ENCODE measurements around the gene C11orf68. TPM values are rescaled to one million over a fixed set of nuclear protein-coding genes. Genes with fewer than 3 reads are reported as not detected.

Gene C11orf68
- total RNA-seq, 1 experiment from 2014 or later = 15.7 TPM

GRCh38 chr11:65921876-65922275 lies 3.0 kb upstream of the C11orf68 start:
- Histone ChIP-seq H3K23me2 (ENCODE audit: insufficient read length, low read depth, low read length, poor library complexity, severe bottlenecking) (peaks cover 11% of the 10 kb centered on the region), H3K9ac (ENCODE audit: extremely low read depth, insufficient read length, low read length) (no peak overlapping the region), H2BK5ac (ENCODE audit: insufficient read length, low read length) (no peak overlapping the region), H4K8ac (replicated peaks; ENCODE audit: insufficient read length, low read depth, low read length) (no peak overlapping the region), H2BK20ac (ENCODE audit: low read depth, low read length, poor library complexity, severe bottlenecking) (no peak overlapping the region), H3K56ac (ENCODE audit: insufficient read length, low read depth, low read length) (no peak overlapping the region), H3K9me3 (ENCODE audit: control insufficient read depth, low read depth, low read length) (no peaks in the 10 kb centered on the region), H3K79me2 (ENCODE audit: insufficient read depth, low read length) (no peaks in the 10 kb centered on the region), H3K27me3 (ENCODE audit: insufficient read depth, low read length) (no peaks in the 10 kb centered on the region), H3K79me1 (ENCODE audit: insufficient read depth, low read depth, low read length, poor library complexity, severe bottlenecking) (no peaks in the 10 kb centered on the region), H3K4me1 (ENCODE audit: insufficient read depth, low read length) (no peaks in the 10 kb centered on the region), H2BK12ac (ENCODE audit: insufficient read length, low read depth, low read length) (no peak overlapping the region), H2AK5ac (ENCODE audit: insufficient read length, low read length) (no peak overlapping the region), H2AFZ (ENCODE audit: low read length) (no peak overlapping the region), H4K91ac (ENCODE audit: insufficient read length, low read depth, low read length) (no peak overlapping the region), H3K18ac (ENCODE audit: insufficient read length, low read depth, low read length) (no peak overlapping the region), H4K20me1 (ENCODE audit: control insufficient read depth, insufficient read depth, insufficient read length) (no peaks in the 10 kb centered on the region), H2BK15ac (ENCODE audit: low read depth, low read length) (no peak overlapping the region), H3K4ac (ENCODE audit: low read depth, low read length) (no peak overlapping the region), H3T11ph (ENCODE audit: low read length) (no peak overlapping the region), H3K27ac (ENCODE audit: insufficient read length, low read depth, low read length) (no peak overlapping the region), H4K5ac (ENCODE audit: insufficient read length, low read depth, low read length) (no peak overlapping the region), H3K4me2 (ENCODE audit: insufficient read depth, insufficient read length, low read length) (no peak overlapping the region), H3K14ac (ENCODE audit: insufficient read depth, low read length) (no peak overlapping the region), H2BK120ac (ENCODE audit: low read depth, low read length, poor library complexity, severe bottlenecking) (no peak overlapping the region), H3K23ac (ENCODE audit: insufficient read length, low read depth, low read length) (no peak overlapping the region)
- WGBS (ENCODE audit: extremely low coverage, insufficient read length, low lambda C conversion rate) = no CpG with 5 or more reads among the region's 10 CpGs
- no peaks in the 10 kb centered on the region for H3K9me3 Mint-ChIP-seq
- H3K27ac Mint-ChIP-seq = peak overlapping the region in 1 of 3 experiments; percentile 48; a peak in 3 of 7 replicates
- no peaks in the 10 kb centered on the region for H3K27me3 Mint-ChIP-seq (ENCODE audit: low read depth)
- no peak for TF ChIP-seq CTCF (conservative IDR thresholded peaks at IDR 0.05)
- H3K4me1 Mint-ChIP-seq = peaks cover 6 to 18% of the 10 kb centered on the region in 2 experiments; a peak in 3 of 4 replicates
- no peak overlapping the region; a peak in 1 of 5 replicates for H3K4me3 Mint-ChIP-seq
- H3K36me3 Mint-ChIP-seq (ENCODE audit: insufficient read depth in 1 of 3, low read depth in 3 of 3) = peaks cover 1 to 23% (median 21%) of the 10 kb centered on the region in 3 experiments; a peak in 6 of 7 replicates
- no peak for DNase-seq
